SW480 (cell line): Measurements from ENCODE around the gene PYDC1.
A peak's percentile ranks its signal among the peaks of the same experiment; 100 is the strongest.
"Not testable (repeated sequence)": the region's sequence is repeated elsewhere in the genome, so short reads cannot be mapped to it uniquely, and the experiment has no call there.

Experiments
- DNase-seq: peaks from one replicate; pipeline ENCODE4 v3.0.0-alpha.2; 2016; ENCODE audit warnings: low spot score

PYDC1 gene

GRCh38 chr16:31195861-31196260, 21.1 kb downstream of the PYDC1 start:
- DNase-seq, result not testable (repeated sequence)

- no peak for DNase-seq
These were observed 22.0 kb downstream of the PYDC1 start for GRCh38 chr16:31194898-31195297.

GRCh38 chr16:31193874-31194273, 23.1 kb downstream of the PYDC1 start:
- no peak for DNase-seq

GRCh38 chr16:31192856-31193642, 23.9 kb downstream of the PYDC1 start:
- DNase-seq, result no peak

GRCh38 chr16:31191697-31192428, 25.1 kb downstream of the PYDC1 start:
- DNase-seq, result no peak

GRCh38 chr16:31190818-31191444, 26.0 kb downstream of the PYDC1 start:
- no peak for DNase-seq

GRCh38 chr16:31190061-31190460, 26.9 kb downstream of the PYDC1 start:
- no peak for DNase-seq

- no peak for DNase-seq
These were observed 27.5 kb downstream of the PYDC1 start for GRCh38 chr16:31189412-31189778.

GRCh38 chr16:31188450-31189411, 28.2 kb downstream of the PYDC1 start:
- no peak for DNase-seq

GRCh38 chr16:31187808-31188189, 29.1 kb downstream of the PYDC1 start:
- no peak for DNase-seq

GRCh38 chr16:31186930-31187807, 29.8 kb downstream of the PYDC1 start:
- no peak for DNase-seq

GRCh38 chr16:31186176-31186575, 30.8 kb downstream of the PYDC1 start:
- DNase-seq, result no peak

- DNase-seq, result no peak
These were observed 31.6 kb downstream of the PYDC1 start for GRCh38 chr16:31185339-31185738.

GRCh38 chr16:31184888-31185287, 32.0 kb downstream of the PYDC1 start:
- no peak for DNase-seq

GRCh38 chr16:31183432-31184428, 33.2 kb downstream of the PYDC1 start:
- DNase-seq, result no peak

- no peak for DNase-seq
These were observed 34.5 kb downstream of the PYDC1 start for GRCh38 chr16:31182391-31182790.

GRCh38 chr16:31181102-31181830, 35.7 kb downstream of the PYDC1 start:
- peak; percentile 30 for DNase-seq

GRCh38 chr16:31179747-31180459, 37.0 kb downstream of the PYDC1 start, which contains the start of gene FUS:
Gene FUS, plus strand, starts transcription at chr16:31180139. Its CDS starts 76 bp downstream, at chr16:31180215.
- peak; percentile 82 for DNase-seq
